Tibial artery (tissue), 4 donors: ENCODE data around the gene ARMCX6.

ENCODE experiments used
- DNase-seq, 2 donors: peaks; one replicate each; pipeline ENCODE4 v3.0.0-alpha.2; 2019
- H3K27ac ChIP-seq, 2 donors: fragments of 200-600 bp; sonication (generic) in 1 of 2; 1 replicate in 1 of 2; 2 replicates in 1 of 2; pipeline ENCODE4 v1.5.1; 2018 to 2019; ENCODE audit warnings: mild to moderate bottlenecking in 1 of 2
- H3K27me3 ChIP-seq, 2 donors: fragments of 200-600 bp; sonication (generic) in 1 of 2; one replicate each; pipeline versions ENCODE4 v1.5.1 to v1.6.0; 2016 to 2019
- H3K36me3 ChIP-seq, 3 donors: fragments of 200-600 bp; sonication (generic) in 2 of 3; one replicate each; pipeline ENCODE4 v1.5.1; 2016 to 2019; ENCODE audit warnings: mild to moderate bottlenecking in 2 of 3
- H3K4me1 ChIP-seq, 4 donors: fragments of 200-600 bp; sonication (generic) in 2 of 4; 1 replicate in 3 of 4; 2 replicates in 1 of 4; pipeline ENCODE4 v1.5.1; 2016 to 2019
- H3K4me3 ChIP-seq, 2 donors: fragments of 200-600 bp; sonication (generic) in 1 of 2; 1 replicate in 1 of 2; 2 replicates in 1 of 2; pipeline ENCODE4 v1.5.1; 2018 to 2019; ENCODE audit warnings: mild to moderate bottlenecking in 2 of 2
- H3K9me3 ChIP-seq, 3 donors: fragments of 200-600 bp; sonication (generic) in 1 of 3; one replicate each; pipeline ENCODE4 v1.5.1; 2016 to 2019
- intact Hi-C: fragments of 100-400 bp; cut with DNase I; formaldehyde crosslinking; loops from one replicate; pipeline ENCODE4 v1.15.0; 2023; ENCODE audit warnings: low total_unique reads
- TF ChIP-seq, protein P1 (sequence below), 2 experiments: fragments of 200-600 bp in 1 of 2; fragments of 450-650 bp in 1 of 2; IDR thresholded peaks; one replicate each; pipeline ENCODE4 v1.5.1; 2017 to 2019; ENCODE audit warnings: antibody characterized with exemption in 2 of 2, mild to moderate bottlenecking in 1 of 2, moderate library complexity in 1 of 2

ARMCX6 gene

DNA sequence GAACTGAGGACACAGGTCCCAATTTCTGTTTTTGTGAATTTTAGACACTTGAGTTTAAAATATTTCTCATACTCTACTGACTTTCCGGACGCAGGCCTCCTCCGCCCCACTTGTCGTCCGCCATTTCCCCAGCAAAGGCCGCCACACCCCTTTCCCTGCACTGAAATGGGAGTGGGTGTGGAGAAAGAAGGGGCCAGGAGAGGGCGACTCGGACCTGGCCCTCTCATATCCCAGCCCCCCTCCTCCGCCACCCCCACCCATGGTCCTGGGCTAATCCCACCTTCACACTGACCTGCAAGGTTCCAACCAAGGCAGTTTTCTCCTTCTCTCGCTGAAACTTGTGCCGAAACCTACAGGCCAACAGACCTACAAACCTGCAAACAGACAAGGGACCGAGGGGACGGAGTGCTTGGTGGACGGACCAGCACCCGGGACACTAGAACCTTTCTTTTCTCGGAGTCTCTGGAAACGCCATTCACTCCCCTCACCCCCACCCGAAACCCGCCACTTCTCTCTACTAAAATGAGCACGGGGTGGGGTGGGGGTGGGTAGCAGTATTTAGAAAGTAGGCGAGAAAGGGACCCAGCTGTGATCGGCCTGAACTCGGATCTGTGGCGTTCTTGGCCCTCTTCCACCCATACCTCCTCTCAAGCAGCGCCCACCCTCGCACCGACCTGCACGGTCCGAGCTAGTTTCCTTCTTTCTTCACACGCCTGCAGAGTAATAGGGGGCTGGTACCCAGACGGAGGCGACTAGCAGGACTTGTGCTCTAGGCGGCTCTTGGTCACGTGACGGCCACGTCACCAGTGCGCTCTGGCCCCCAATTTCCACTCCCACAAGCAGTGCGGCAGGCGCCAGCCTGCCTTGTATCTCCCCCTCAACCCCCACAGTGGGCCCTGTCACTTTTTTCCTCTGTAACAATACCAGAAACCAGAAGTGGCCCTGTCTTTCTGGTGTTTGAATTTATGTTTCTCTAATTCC lies at the start of gene ARMCX6:
Gene ARMCX6, minus strand, starts transcription at position 790 of the 981 bp plus-strand sequence. CDS start 1,380 bp downstream, outside the sequence.
- H3K4me3 ChIP-seq: peak within 1 kb of the TSS; percentile 66 to 74
- DNase-seq: peak; percentile 83 to 86
- peak within 1 kb of the TSS; percentile 77 to 81 for H3K27ac ChIP-seq
- intact Hi-C loops: no loop called here
- no peaks in the 10 kb centered on the region for H3K27me3 ChIP-seq
- H3K4me1 ChIP-seq: peaks cover 0 to 14% (median 0%) of the 10 kb centered on the region in 4 donors
- H3K36me3 ChIP-seq: no peaks in the 10 kb centered on the region
- TF ChIP-seq, protein P1, sequence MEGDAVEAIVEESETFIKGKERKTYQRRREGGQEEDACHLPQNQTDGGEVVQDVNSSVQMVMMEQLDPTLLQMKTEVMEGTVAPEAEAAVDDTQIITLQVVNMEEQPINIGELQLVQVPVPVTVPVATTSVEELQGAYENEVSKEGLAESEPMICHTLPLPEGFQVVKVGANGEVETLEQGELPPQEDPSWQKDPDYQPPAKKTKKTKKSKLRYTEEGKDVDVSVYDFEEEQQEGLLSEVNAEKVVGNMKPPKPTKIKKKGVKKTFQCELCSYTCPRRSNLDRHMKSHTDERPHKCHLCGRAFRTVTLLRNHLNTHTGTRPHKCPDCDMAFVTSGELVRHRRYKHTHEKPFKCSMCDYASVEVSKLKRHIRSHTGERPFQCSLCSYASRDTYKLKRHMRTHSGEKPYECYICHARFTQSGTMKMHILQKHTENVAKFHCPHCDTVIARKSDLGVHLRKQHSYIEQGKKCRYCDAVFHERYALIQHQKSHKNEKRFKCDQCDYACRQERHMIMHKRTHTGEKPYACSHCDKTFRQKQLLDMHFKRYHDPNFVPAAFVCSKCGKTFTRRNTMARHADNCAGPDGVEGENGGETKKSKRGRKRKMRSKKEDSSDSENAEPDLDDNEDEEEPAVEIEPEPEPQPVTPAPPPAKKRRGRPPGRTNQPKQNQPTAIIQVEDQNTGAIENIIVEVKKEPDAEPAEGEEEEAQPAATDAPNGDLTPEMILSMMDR (IDR thresholded peaks at IDR 0.05): peak; percentile 11 to 40
- H3K9me3 ChIP-seq: no peaks in the 10 kb centered on the region

DNA sequence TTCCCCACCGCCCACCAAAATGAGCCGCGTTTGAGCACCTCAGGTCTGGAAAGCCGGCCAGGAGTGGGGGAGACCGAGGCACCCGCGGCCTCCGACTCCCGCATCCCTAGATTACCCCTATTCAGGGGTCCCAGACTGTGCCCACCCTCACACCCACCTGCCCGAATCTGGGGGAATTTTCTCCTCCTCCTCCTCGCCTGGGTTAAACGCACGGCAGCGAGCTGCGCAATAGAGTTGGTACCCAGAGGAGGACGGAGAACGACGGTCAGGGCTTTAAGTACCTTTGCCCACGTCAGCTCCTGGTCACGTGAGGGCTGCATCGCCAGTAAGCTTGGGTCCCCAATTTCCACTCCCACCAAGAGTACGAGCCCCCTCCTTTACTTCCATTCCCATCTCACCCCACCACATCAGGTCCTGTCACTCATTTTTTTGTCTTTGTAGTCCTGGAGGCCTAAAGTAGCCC lies 41.8 kb upstream of the ARMCX6 start, which contains the start of gene ARMCX2:
Gene ARMCX2, minus strand, starts transcription at position 250 of the 463 bp plus-strand sequence. CDS start 2,262 bp downstream, outside the sequence.
- Histone ChIP-seq H3K9me3 (no peaks in the 10 kb centered on the region), H3K27ac (peak within 1 kb of the TSS; percentile 84 to 89), H3K36me3 (peaks cover 4 to 13% (median 10%) of the 10 kb centered on the region in 3 donors), H3K4me1 (peaks cover 0 to 17% (median 4%) of the 10 kb centered on the region in 4 donors), H3K27me3 (no peaks in the 10 kb centered on the region), H3K4me3 (peak within 1 kb of the TSS; percentile 68 to 69)
- intact Hi-C loops: no loop called here
- DNase-seq: peak; percentile 37 to 79
- TF ChIP-seq, protein P1 (IDR thresholded peaks at IDR 0.05): no peak

DNA sequence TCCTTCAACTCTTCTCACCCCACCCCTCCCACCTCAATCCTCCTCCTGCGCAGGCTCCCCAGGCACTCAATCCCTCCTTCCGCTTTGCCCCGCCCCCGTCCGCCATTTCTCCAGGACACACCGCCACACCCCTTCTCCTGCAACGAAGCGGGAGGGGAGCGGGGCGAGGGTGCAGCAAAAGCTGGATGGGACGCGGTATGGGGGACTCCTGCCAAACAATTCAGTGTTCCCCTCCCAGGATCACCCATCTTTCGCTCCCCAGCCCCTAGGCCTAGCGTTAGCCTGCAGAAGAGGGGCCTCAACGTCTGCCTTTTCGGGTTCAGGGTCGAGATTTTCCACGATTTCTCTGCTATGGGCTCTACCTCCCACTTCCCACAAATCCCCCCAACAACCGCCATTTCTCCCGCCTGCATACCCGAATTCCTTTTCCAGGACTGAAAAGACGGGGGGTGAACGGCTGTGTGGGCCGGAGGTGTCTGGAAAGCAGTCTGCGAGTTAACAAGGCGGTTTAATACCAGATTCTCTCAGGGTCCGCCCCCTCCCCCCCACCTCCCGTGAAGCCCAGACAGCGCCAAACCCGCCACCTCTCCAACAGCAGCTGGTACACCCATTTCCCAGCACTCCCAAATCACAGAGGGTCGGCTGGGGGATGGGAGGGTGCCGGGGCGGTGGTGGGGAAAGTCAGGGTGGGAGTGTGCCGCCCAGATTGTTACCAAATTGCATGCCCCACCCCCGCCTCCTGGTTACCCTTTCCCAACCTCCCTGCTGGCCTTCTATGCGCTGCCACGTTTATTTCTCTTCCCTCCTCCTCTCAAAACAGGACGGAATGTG lies 41.1 kb upstream of the ARMCX6 start:
- TF ChIP-seq, protein P1 (IDR thresholded peaks at IDR 0.05): no peak
- intact Hi-C loops: no loop called here
- Histone ChIP-seq H3K4me3 (peak overlapping the region; percentile 68 to 69), H3K9me3 (no peaks in the 10 kb centered on the region), H3K27me3 (no peaks in the 10 kb centered on the region), H3K27ac (peak overlapping the region; percentile 84 to 89), H3K36me3 (peaks cover 4 to 13% (median 10%) of the 10 kb centered on the region in 3 donors), H3K4me1 (peaks cover 0 to 17% (median 4%) of the 10 kb centered on the region in 4 donors)
- DNase-seq: peak; percentile 79 to 87

DNA sequence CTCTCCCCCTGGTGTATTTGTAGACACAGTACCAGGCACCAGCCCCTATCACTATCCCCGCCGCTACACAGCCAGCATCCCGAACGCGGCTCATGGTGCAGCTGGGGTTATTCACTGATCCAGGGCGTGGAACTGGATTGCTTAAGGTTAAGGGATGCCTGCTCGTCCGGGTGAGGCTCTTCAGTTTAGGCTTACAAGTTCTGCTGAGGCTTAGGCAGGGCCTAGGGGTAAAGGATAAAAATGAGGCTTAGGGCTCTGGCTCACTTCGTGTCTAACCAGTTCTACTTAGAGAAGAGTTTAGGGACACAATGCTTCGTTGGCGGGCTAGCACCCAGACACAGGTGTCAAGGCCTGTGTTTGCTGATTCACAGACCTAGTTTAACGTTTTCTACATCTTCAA lies 39.7 kb upstream of the ARMCX6 start:
- intact Hi-C loops: no loop called here
- Histone ChIP-seq H3K4me1 (peaks cover 0 to 17% (median 4%) of the 10 kb centered on the region in 4 donors), H3K27me3 (no peaks in the 10 kb centered on the region), H3K27ac (no peak overlapping the region), H3K9me3 (no peaks in the 10 kb centered on the region), H3K4me3 (no peak overlapping the region), H3K36me3 (peaks cover 4 to 13% (median 10%) of the 10 kb centered on the region in 3 donors)
- DNase-seq: no peak
- TF ChIP-seq, protein P1 (IDR thresholded peaks at IDR 0.05): no peak

DNA sequence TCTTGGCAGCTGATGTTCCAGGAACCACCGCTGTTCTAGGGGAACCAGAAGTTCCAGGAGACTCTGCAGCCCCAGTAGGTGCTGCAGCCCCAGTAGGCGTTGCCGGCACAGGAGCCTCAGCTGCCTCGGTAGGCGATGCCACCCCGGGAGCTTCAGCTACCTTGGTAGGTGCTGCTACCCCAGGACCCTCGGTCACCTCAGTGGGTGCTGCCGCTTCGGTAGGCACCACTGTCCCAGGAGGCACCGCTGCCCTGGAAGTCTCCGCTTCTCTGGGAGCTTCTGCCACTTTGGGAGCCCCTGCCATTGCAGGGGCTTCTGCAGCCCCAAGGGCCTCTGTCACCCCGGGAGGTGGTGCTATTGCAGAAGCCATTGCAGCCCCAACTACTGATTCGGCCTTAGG lies 39.0 kb upstream of the ARMCX6 start:
- Histone ChIP-seq H3K4me3 (no peak overlapping the region), H3K27me3 (no peaks in the 10 kb centered on the region), H3K36me3 (peaks cover 4 to 13% (median 10%) of the 10 kb centered on the region in 3 donors), H3K27ac (no peak overlapping the region), H3K4me1 (peaks cover 0 to 17% (median 4%) of the 10 kb centered on the region in 4 donors), H3K9me3 (no peaks in the 10 kb centered on the region)
- no peak for DNase-seq
- TF ChIP-seq, protein P1 (IDR thresholded peaks at IDR 0.05): no peak
- intact Hi-C loops: no loop called here
